Germinal center (tissue), 1 donor: ENCODE measurements around the gene PCGF6.

Experiments
- DNase-seq: peaks from one replicate; pipeline ENCODE4 v3.0.0; 2012; ENCODE audit warnings: mixed read lengths, low spot score

Gene PCGF6

GRCh38 chr10:103256613-103257012 lies 94.3 kb downstream of the PCGF6 start:
- DNase-seq = no peak

- DNase-seq = no peak
Observed at GRCh38 chr10:103254538-103255325, 96.2 kb downstream of the PCGF6 start.

GRCh38 chr10:103254113-103254512 lies 96.8 kb downstream of the PCGF6 start:
- DNase-seq = no peak
